Activated T-cell treated with anti-CD3 and anti-CD28 coated beads, Interleukin-2, amount 50 U/mL, for 4 hours (primary cell): ENCODE measurements around the gene KCNJ6. TPM values are rescaled to one million over a fixed set of nuclear protein-coding genes. Genes with fewer than 3 reads are reported as not detected.

ENCODE experiments used
- ATAC-seq, 2 donors: fragments of 200-7000 bp; cut with Tn5 transposase; one replicate each; pipeline ENCODE4 v1.10.0; 2021
- DNase-seq: peaks from one replicate; pipeline ENCODE4 v3.0.0-alpha.2; 2020
- H3K27me3 Mint-ChIP-seq: one replicate; pipeline ENCODE4 v1.8.0; 2021; ENCODE audit warnings: low read depth, mixed read lengths
- H3K36me3 Mint-ChIP-seq: one replicate; pipeline ENCODE4 v1.8.0; 2022; ENCODE audit warnings: mixed read lengths; ENCODE audit not compliant: insufficient read depth
- H3K4me1 Mint-ChIP-seq: one replicate; pipeline ENCODE4 v1.8.0; 2021; ENCODE audit warnings: low read depth, mixed read lengths
- H3K4me3 Mint-ChIP-seq: one replicate; pipeline ENCODE4 v1.8.0; 2021; ENCODE audit warnings: mild to moderate bottlenecking, moderate library complexity, mixed read lengths
- H3K9me3 Mint-ChIP-seq: one replicate; pipeline ENCODE4 v1.8.0; 2021; ENCODE audit warnings: mixed read lengths
- total RNA-seq, 3 donors: library from RNA; stranded (reverse); gene quantifications; one replicate each; pipeline ENCODE4 v1.2.1, GENCODE V29; 2021

KCNJ6 gene
- total RNA-seq, 3 donors from 2014 or later, result not detected

- H3K27me3 Mint-ChIP-seq, result peaks cover 7% of the 10 kb centered on the region
- H3K9me3 Mint-ChIP-seq, result no peaks in the 10 kb centered on the region
- ATAC-seq (no peak), DNase-seq (no peak)
- H3K4me1 Mint-ChIP-seq, result no peaks in the 10 kb centered on the region
- no peaks in the 10 kb centered on the region for H3K36me3 Mint-ChIP-seq
- no peak overlapping the region for H3K4me3 Mint-ChIP-seq
Measured at GRCh38 chr21:37865156-37865555, 51.1 kb downstream of the KCNJ6 start.

- ATAC-seq (no peak), DNase-seq (no peak)
- Mint-ChIP-seq H3K27me3 (peaks cover 7% of the 10 kb centered on the region), H3K4me1 (no peaks in the 10 kb centered on the region), H3K36me3 (no peaks in the 10 kb centered on the region), H3K4me3 (no peak overlapping the region), H3K9me3 (no peaks in the 10 kb centered on the region)
Measured at GRCh38 chr21:37863842-37864241, 52.4 kb downstream of the KCNJ6 start.

- DNase-seq (no peak), ATAC-seq (peak in 1 of 2 donors; percentile 43)
- H3K36me3 Mint-ChIP-seq, result no peaks in the 10 kb centered on the region
- H3K4me1 Mint-ChIP-seq, result no peaks in the 10 kb centered on the region
- no peaks in the 10 kb centered on the region for H3K9me3 Mint-ChIP-seq
- H3K27me3 Mint-ChIP-seq, result peaks cover 7% of the 10 kb centered on the region
- H3K4me3 Mint-ChIP-seq, result no peak overlapping the region
Measured at GRCh38 chr21:37862536-37862935, 53.7 kb downstream of the KCNJ6 start.

- H3K4me3 Mint-ChIP-seq, result no peak overlapping the region
- H3K4me1 Mint-ChIP-seq, result no peaks in the 10 kb centered on the region
- H3K36me3 Mint-ChIP-seq, result no peaks in the 10 kb centered on the region
- DNase-seq (no peak), ATAC-seq (no peak)
- peaks cover 7% of the 10 kb centered on the region for H3K27me3 Mint-ChIP-seq
- H3K9me3 Mint-ChIP-seq, result no peaks in the 10 kb centered on the region
Measured at GRCh38 chr21:37861561-37861960, 54.7 kb downstream of the KCNJ6 start.

- Mint-ChIP-seq H3K9me3 (no peaks in the 10 kb centered on the region), H3K4me3 (no peak overlapping the region), H3K4me1 (no peaks in the 10 kb centered on the region), H3K36me3 (no peaks in the 10 kb centered on the region), H3K27me3 (peaks cover 4% of the 10 kb centered on the region)
- ATAC-seq, result no peak
- no peak for DNase-seq
Measured at GRCh38 chr21:37860416-37860815, 55.8 kb downstream of the KCNJ6 start.

- no peak for DNase-seq
- H3K27me3 Mint-ChIP-seq, result peaks cover 4% of the 10 kb centered on the region
- no peak overlapping the region for H3K4me3 Mint-ChIP-seq
- peaks cover 23% of the 10 kb centered on the region for H3K9me3 Mint-ChIP-seq
- H3K36me3 Mint-ChIP-seq, result no peaks in the 10 kb centered on the region
- H3K4me1 Mint-ChIP-seq, result no peaks in the 10 kb centered on the region
- ATAC-seq, result no peak
Measured at GRCh38 chr21:37855647-37856625, 60.3 kb downstream of the KCNJ6 start.

GRCh38 chr21:37855271-37855646, 61.0 kb downstream of the KCNJ6 start:
- no peak for ATAC-seq
- Mint-ChIP-seq H3K4me1 (no peaks in the 10 kb centered on the region), H3K27me3 (peaks cover 2% of the 10 kb centered on the region), H3K4me3 (no peak overlapping the region), H3K9me3 (peaks cover 23% of the 10 kb centered on the region), H3K36me3 (no peaks in the 10 kb centered on the region)
- no peak for DNase-seq

- DNase-seq, result no peak
- no peak for ATAC-seq
- H3K27me3 Mint-ChIP-seq, result peaks cover 9% of the 10 kb centered on the region
- H3K4me3 Mint-ChIP-seq, result no peak overlapping the region
- H3K36me3 Mint-ChIP-seq, result no peaks in the 10 kb centered on the region
- peaks cover 21% of the 10 kb centered on the region for H3K9me3 Mint-ChIP-seq
- H3K4me1 Mint-ChIP-seq, result no peaks in the 10 kb centered on the region
Measured at GRCh38 chr21:37849506-37850102, 66.7 kb downstream of the KCNJ6 start.

- no peaks in the 10 kb centered on the region for H3K4me1 Mint-ChIP-seq
- peaks cover 14% of the 10 kb centered on the region for H3K9me3 Mint-ChIP-seq
- peaks cover 13% of the 10 kb centered on the region for H3K27me3 Mint-ChIP-seq
- no peaks in the 10 kb centered on the region for H3K36me3 Mint-ChIP-seq
- no peak for ATAC-seq
- H3K4me3 Mint-ChIP-seq, result no peak overlapping the region
- DNase-seq, result no peak
Measured at GRCh38 chr21:37848721-37849490, 67.4 kb downstream of the KCNJ6 start.

GRCh38 chr21:37845535-37845934, 70.7 kb downstream of the KCNJ6 start:
- Mint-ChIP-seq H3K27me3 (peaks cover 13% of the 10 kb centered on the region), H3K36me3 (no peaks in the 10 kb centered on the region), H3K4me1 (no peaks in the 10 kb centered on the region), H3K4me3 (no peak overlapping the region), H3K9me3 (no peaks in the 10 kb centered on the region)
- ATAC-seq, result no peak
- DNase-seq, result no peak

- no peaks in the 10 kb centered on the region for H3K36me3 Mint-ChIP-seq
- no peaks in the 10 kb centered on the region for H3K4me1 Mint-ChIP-seq
- no peak for DNase-seq
- peaks cover 7% of the 10 kb centered on the region for H3K27me3 Mint-ChIP-seq
- no peak overlapping the region for H3K4me3 Mint-ChIP-seq
- no peaks in the 10 kb centered on the region for H3K9me3 Mint-ChIP-seq
- ATAC-seq, result no peak
Measured at GRCh38 chr21:37843191-37843590, 73.1 kb downstream of the KCNJ6 start.

GRCh38 chr21:37842163-37842919, 73.9 kb downstream of the KCNJ6 start:
- no peaks in the 10 kb centered on the region for H3K9me3 Mint-ChIP-seq
- peaks cover 7% of the 10 kb centered on the region for H3K27me3 Mint-ChIP-seq
- ATAC-seq (no peak), DNase-seq (no peak)
- H3K4me3 Mint-ChIP-seq, result no peak overlapping the region
- no peaks in the 10 kb centered on the region for H3K4me1 Mint-ChIP-seq
- H3K36me3 Mint-ChIP-seq, result no peaks in the 10 kb centered on the region

GRCh38 chr21:37837381-37837780, 78.9 kb downstream of the KCNJ6 start:
- H3K36me3 Mint-ChIP-seq, result no peaks in the 10 kb centered on the region
- ATAC-seq (no peak), DNase-seq (no peak)
- H3K27me3 Mint-ChIP-seq, result peaks cover 7% of the 10 kb centered on the region
- no peaks in the 10 kb centered on the region for H3K4me1 Mint-ChIP-seq
- H3K9me3 Mint-ChIP-seq, result no peaks in the 10 kb centered on the region
- no peak overlapping the region for H3K4me3 Mint-ChIP-seq

GRCh38 chr21:37835481-37835880, 80.8 kb downstream of the KCNJ6 start:
- no peak for ATAC-seq
- DNase-seq, result no peak
- Mint-ChIP-seq H3K4me3 (no peak overlapping the region), H3K36me3 (no peaks in the 10 kb centered on the region), H3K4me1 (no peaks in the 10 kb centered on the region), H3K9me3 (no peaks in the 10 kb centered on the region), H3K27me3 (peaks cover 14% of the 10 kb centered on the region)
